Left lung (tissue), 10 donors: Measurements from ENCODE around the gene ACTN4. TPM values are rescaled to one million over a fixed set of nuclear protein-coding genes. Genes with fewer than 3 reads are reported as not detected.

Experiments
- ATAC-seq: fragments of 200-7000 bp; cut with Tn5 transposase; one replicate; pipeline ENCODE4 v1.9.1; 2020; ENCODE audit warnings: moderate library complexity
- DNase-seq, 4 donors: peaks; one replicate each; pipeline ENCODE4 v3.0.0-alpha.2; 2013 to 2020
- H3K27ac ChIP-seq, 2 donors: fragments of 200-600 bp; sonication (generic) in 1 of 2; one replicate each; pipeline versions ENCODE4 v1.5.0 to v1.8.0; 2020 to 2021
- H3K27me3 ChIP-seq, 2 donors: fragments of 200-600 bp; sonication (generic) in 1 of 2; one replicate each; pipeline versions ENCODE4 v1.5.0 to v1.8.0; 2020 to 2021
- H3K36me3 ChIP-seq, 2 donors: fragments of 200-600 bp; sonication (generic) in 1 of 2; one replicate each; pipeline versions ENCODE4 v1.5.0 to v1.8.0; 2020 to 2021
- H3K4me1 ChIP-seq, 2 donors: fragments of 200-600 bp; one replicate each; pipeline ENCODE4 v1.8.0; 2021
- H3K4me3 ChIP-seq, 2 donors: fragments of 200-600 bp; sonication (generic) in 1 of 2; one replicate each; pipeline versions ENCODE4 v1.5.0 to v1.8.0; 2020 to 2021; ENCODE audit warnings: mild to moderate bottlenecking in 1 of 2
- H3K9me3 ChIP-seq, 2 donors: fragments of 200-600 bp; sonication (generic) in 1 of 2; one replicate each; pipeline versions ENCODE4 v1.5.0 to v1.8.0; 2020 to 2021
- intact Hi-C, 2 donors: fragments of 100-400 bp; cut with DNase I; formaldehyde crosslinking; loops; one replicate each; pipeline versions ENCODE4 v1.11.2 to v1.14.2; 2022
- polyA plus RNA-seq, 6 donors: library from polyadenylated mRNA; unstranded; fragments of 120-200 nt; gene quantifications; one replicate each; pipeline ENCODE4 v1.2.1, GENCODE V29; 2013; ENCODE audit not compliant: insufficient read length in 6 of 6
- total RNA-seq, 2 donors: library from RNA; stranded (reverse); fragmentation: NEBNext Ultra II Directional; extraction: Animal tissue kit (Norgen Biotek cat#: 25700); gene quantifications; one replicate each; pipeline ENCODE4 v1.2.1, GENCODE V29; 2021
- TF ChIP-seq, protein P1 (sequence below), 2 donors: fragments of 200-600 bp; sonication (generic) in 1 of 2; IDR thresholded peaks; one replicate each; pipeline versions ENCODE4 v1.5.0 to v1.8.0; 2021; ENCODE audit warnings: antibody characterized with exemption in 2 of 2
- donor health status: DM: no; HTN: yes; CAD: no.
- donor health status: DM: no; HTN: no; CAD: no.

Gene ACTN4
- total and polyA plus RNA-seq, 8 donors, result 373 to 647 (median 402) TPM

DNA sequence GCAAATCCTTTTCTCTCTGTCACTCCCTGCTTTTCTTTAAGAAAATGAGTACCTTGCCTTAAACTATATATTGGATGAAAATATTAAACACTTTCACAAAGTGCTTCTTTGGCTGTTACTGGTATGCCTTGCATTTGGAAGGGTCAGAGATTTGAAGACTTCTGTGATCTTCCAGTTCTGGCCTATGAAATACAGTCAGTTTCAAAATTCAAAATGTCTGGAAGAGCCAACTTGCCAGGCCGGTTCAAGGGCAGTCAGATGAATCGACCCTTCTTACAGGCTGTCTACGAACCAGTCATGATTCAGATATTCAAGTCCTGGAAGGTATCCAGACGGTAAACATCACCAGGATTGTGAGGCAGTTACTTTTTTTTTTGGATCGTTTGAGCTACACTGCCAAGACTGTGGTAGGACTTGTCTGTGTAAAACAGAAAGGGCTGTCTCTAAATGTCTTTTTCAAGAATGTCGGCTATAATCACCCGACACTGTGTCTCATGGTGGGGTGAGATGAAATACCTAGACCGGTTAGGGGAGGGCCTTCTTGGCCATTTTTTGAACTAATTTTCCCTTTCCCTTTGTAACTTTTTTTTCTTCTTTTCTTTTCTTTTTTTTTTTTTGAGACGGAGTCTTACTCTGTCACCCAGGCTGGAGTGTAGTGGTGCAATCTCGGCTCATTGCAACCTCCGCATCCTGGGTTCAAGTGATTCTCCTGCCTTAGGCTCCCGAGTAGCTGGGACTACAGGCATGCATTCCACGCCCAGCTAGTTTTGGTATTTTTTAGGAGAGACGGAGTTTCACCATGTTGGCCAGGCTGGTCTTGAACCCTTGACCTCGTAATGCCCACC lies 11.2 kb downstream of the ACTN4 start:
- Histone ChIP-seq H3K36me3 (peaks cover 0 to 6% of the 10 kb centered on the region in 2 donors), H3K9me3 (no peaks in the 10 kb centered on the region), H3K27ac (peak overlapping the region; percentile 86 to 93), H3K4me1 (peaks cover 89 to 100% of the 10 kb centered on the region in 2 donors), H3K27me3 (no peaks in the 10 kb centered on the region), H3K4me3 (no peak overlapping the region)
- ATAC-seq, result peak; percentile 65
- TF ChIP-seq, protein P1, sequence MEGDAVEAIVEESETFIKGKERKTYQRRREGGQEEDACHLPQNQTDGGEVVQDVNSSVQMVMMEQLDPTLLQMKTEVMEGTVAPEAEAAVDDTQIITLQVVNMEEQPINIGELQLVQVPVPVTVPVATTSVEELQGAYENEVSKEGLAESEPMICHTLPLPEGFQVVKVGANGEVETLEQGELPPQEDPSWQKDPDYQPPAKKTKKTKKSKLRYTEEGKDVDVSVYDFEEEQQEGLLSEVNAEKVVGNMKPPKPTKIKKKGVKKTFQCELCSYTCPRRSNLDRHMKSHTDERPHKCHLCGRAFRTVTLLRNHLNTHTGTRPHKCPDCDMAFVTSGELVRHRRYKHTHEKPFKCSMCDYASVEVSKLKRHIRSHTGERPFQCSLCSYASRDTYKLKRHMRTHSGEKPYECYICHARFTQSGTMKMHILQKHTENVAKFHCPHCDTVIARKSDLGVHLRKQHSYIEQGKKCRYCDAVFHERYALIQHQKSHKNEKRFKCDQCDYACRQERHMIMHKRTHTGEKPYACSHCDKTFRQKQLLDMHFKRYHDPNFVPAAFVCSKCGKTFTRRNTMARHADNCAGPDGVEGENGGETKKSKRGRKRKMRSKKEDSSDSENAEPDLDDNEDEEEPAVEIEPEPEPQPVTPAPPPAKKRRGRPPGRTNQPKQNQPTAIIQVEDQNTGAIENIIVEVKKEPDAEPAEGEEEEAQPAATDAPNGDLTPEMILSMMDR (IDR thresholded peaks at IDR 0.05), result no peak
- peak in 2 of 4 donors; percentile 79 to 95 for DNase-seq
- intact Hi-C loops, result loop anchor here (10.0 kb wide), 2 partner anchors 56 to 66 kb away; no protein-coding TSS in a partner anchor

DNA sequence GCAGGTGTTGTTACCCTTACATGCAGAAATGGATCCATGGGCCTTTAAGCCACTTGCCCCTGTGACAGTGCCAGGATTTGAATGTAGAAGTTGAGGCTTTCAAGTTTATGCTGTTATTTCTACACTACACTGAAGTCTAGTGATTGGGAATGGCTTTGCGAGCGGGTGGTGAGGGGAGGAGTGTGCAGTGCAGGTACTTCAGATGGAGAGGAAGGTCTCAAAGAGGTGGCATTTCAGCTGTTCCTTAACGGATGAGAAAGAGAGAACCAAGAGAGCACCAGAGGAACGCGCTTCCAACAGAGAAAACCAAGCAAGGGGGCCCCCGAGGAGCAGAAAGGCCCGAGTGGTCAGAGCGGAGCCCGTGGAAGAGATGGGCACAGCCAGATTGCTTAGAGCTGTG lies 13.3 kb downstream of the ACTN4 start:
- no peak for ATAC-seq
- TF ChIP-seq, protein P1 (IDR thresholded peaks at IDR 0.05), result no peak
- H3K4me1 ChIP-seq, result peaks cover 89 to 100% of the 10 kb centered on the region in 2 donors

DNA sequence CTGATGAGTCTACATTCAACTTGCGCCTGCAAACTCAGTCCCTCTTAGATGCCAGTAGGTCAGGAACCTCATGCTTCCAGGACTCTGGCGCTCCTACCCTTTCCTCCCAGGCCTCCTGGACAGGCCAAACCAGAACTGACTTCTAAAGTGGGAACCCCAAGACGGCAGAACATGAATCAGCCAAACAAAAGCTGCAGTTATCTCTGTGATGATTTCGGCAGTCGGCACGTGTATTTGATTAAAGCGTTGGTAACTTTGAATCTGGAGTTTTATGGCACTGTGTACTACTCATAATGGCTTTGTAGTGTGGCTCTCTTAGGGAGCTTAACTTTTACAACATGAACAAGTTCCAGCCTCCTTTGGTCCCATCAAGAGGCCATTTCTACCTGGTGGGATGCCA lies 13.7 kb downstream of the ACTN4 start:
- no peak for ATAC-seq
- no peaks in the 10 kb centered on the region for H3K9me3 ChIP-seq
- H3K4me1 ChIP-seq, result peaks cover 89 to 100% of the 10 kb centered on the region in 2 donors
- TF ChIP-seq, protein P1 (IDR thresholded peaks at IDR 0.05), result no peak
- no peak for DNase-seq
- peaks cover 0 to 6% of the 10 kb centered on the region in 2 donors for H3K36me3 ChIP-seq
- H3K4me3 ChIP-seq, result no peak overlapping the region
- intact Hi-C loops, result no loop called here
- no peaks in the 10 kb centered on the region for H3K27me3 ChIP-seq
- H3K27ac ChIP-seq, result peak overlapping the region; percentile 86 to 93

More for the DNA sequence above, 13.3 kb downstream of the ACTN4 start:
- intact Hi-C loops, result no loop called here
- no peak for DNase-seq
- Histone ChIP-seq H3K27ac (peak overlapping the region; percentile 86 to 93), H3K9me3 (no peaks in the 10 kb centered on the region), H3K27me3 (no peaks in the 10 kb centered on the region), H3K36me3 (peaks cover 0 to 6% of the 10 kb centered on the region in 2 donors), H3K4me3 (no peak overlapping the region)

DNA sequence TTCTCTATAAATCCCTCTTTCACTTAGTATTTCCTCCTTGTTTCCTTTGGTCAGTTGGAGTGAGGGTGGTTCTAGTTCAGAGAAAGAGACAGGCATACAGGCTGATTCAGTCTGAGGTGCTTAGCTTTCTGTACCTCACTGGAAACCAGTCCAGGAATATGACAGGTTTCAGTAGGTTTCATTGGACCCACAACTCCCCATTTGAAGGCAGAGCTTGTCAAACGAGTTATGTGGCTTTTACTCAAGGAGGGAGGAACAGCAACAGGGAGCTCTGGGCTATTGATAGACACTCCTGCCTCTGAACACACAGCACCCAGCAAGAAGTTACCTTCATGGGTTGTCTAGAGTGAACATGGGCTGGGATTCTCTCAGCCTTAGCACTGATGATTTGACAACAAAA lies 14.5 kb downstream of the ACTN4 start:
- TF ChIP-seq, protein P1 (IDR thresholded peaks at IDR 0.05), result no peak
- H3K4me1 ChIP-seq, result peaks cover 90 to 100% of the 10 kb centered on the region in 2 donors
- DNase-seq (peak in 1 of 4 donors; percentile 83), ATAC-seq (peak; percentile 32)
- H3K27ac ChIP-seq, result peak overlapping the region; percentile 86 to 93
- H3K4me3 ChIP-seq, result no peak overlapping the region
- intact Hi-C loops, result no loop called here
- no peaks in the 10 kb centered on the region for H3K9me3 ChIP-seq
- H3K27me3 ChIP-seq, result no peaks in the 10 kb centered on the region
- H3K36me3 ChIP-seq, result peaks cover 0 to 6% of the 10 kb centered on the region in 2 donors

DNA sequence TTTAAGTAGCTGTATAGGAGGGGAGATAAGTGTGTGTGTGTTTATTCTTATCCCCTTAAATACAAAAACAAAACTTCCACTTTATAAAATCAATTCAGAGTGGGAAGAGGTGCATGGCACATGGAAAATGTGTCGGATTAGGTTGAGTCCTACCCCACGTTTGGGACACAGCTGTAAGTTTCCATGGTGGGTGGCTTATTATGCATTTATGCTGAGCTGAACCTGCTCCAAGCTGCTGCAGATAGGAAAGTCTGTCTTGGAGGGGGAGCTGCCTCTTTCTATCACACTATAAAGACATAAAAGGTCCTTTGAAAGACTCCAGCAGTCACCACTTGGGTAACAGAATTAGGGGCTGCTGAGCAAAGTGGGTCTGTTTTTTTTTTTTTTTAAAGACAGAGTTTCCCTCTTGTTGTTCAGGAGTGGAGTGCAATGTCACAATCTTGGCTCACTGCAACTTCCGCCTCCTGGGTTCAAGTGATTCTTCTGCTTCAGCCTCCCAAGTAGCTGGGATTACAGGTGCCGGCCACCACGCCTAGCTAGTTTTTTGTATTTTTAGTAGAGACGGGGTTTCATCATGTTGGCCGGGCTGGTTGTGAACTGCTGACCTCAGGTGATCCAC lies 15.2 kb downstream of the ACTN4 start:
- TF ChIP-seq, protein P1 (IDR thresholded peaks at IDR 0.05), result no peak
- DNase-seq (no peak), ATAC-seq (no peak)
- Histone ChIP-seq H3K36me3 (peaks cover 0 to 6% of the 10 kb centered on the region in 2 donors), H3K9me3 (no peaks in the 10 kb centered on the region), H3K27ac (peak overlapping the region; percentile 86 to 93), H3K27me3 (no peaks in the 10 kb centered on the region), H3K4me1 (peaks cover 89 to 100% of the 10 kb centered on the region in 2 donors), H3K4me3 (no peak overlapping the region)
- intact Hi-C loops, result no loop called here
